Kidney tubule cell (primary cell): Measurements from ENCODE around the gene CDON.
A peak's percentile ranks its signal among the peaks of the same experiment; 100 is the strongest.
"Not testable (repeated sequence)": the region's sequence is repeated elsewhere in the genome, so short reads cannot be mapped to it uniquely, and the experiment has no call there.

Experiments
- DNase-seq: peaks from one replicate; pipeline ENCODE4 v3.0.0-alpha.2; 2018; ENCODE audit warnings: low spot score

The CDON gene

DNA sequence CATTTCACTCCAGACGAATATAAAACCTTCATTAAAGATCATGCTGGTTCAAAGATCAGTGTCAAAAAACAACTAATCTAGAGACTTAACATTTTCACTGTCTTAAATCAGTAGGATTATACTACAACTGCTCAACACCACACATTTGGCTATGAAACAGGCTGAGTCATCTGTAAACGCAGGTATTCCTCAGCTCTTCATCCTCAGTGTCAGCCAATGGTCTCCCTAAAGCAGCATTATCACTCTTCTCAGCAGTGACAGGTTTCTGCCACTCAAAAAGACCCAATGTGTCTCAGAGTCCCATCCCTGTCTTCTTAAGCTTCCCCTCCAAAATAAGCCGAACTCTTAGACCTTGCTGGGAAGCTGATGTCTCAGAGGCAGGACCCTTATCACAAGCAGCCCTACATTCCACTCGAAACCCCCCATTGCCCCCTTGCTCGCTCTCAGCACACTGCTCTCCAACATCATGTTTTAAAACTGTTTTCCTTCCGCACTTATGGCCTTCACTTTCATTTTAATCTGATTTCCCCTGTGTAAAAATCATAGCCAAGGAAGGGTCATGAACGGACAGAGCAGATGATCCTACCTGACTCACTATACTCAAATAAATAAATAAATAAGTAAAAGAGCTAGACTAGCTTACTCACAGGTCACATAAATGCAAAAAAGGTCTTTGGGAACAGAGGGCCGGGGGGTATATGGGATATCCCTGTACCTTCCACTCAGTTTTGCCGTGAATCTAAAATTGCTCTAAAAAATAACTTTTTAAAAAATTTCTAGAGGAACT lies 23.0 kb downstream of the CDON start:
- peak; percentile 3 for DNase-seq

DNA sequence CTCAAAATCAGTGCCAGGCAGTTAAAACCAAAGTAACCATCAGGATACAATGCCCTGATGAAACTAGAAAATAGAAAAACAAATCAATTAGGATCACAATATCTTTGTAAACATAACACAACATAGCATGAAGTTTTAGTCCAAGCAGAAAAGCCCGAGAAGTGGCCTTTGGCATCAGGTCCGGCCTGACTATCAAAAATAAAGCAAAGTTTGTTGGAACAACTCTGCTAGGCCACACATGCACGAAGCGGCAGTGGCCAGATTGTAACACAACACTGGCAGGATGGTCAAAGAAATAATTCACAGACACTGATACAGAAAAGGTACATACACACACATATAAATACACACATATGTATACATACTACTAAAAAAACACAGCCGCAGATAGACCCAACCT lies 26.9 kb downstream of the CDON start:
- DNase-seq = no peak

DNA sequence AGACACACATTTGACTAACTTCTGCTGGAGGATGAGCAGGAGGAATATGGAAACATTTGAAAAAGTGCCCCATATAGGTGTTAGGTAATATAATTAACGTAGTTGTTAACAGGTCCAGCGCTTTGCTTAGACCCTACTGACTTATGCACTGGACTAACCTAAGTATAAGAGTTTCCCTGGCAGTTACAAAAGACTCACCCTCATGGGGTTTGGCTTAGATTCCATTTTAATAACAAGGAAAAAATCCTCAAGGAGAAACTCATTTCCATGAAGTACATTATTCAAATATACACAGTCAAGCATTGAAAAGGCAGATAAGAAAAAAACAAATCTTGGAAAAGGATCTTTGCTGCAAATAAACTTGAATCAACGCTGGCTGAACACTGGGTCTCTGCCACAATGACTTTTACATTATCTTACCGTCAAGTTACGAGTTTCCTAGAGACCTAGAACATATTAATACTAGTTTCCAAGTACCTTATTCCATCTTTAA lies 27.7 kb downstream of the CDON start:
- no peak for DNase-seq

DNA sequence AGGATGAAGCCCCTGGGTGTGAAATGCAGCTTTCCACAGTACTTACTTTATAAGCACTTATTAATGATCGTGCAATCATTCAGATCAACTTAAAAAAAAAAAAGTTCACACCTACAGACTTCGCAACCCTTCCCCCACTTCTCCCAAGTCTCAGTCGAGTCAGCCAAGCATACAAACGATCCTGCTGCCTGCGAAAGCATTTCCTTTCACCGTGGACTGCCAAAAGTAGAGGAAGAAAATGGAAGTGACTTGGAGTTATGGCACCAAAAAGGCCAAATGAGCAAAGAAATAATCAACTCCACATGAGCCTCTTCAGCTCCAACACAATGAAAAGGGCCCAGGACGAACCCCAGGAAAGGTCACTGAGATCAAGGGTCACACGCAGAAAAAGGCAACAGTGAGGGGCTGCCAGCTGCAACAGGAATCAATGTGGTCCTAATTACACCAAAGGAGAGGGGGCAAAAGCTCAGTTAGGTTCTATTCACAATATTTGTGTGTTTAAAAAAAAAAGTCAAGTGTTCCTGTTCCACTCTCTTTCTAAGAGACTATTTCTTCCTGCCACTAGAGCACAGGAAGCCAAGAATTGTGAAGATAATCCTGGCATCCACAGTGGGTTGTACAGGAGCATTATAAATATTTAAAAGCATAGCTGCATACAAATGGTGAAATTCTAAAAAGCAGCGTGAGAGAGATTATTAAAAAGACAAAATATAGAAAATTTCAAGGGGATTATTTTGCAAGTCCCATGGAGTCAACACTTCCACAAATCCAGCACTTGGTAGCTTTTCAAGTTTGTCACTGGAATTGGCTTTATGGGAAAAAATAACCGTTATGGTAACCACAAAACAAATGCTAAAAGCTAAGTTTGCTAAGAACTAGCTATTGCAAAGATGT lies 28.4 kb downstream of the CDON start:
- no peak for DNase-seq

DNA sequence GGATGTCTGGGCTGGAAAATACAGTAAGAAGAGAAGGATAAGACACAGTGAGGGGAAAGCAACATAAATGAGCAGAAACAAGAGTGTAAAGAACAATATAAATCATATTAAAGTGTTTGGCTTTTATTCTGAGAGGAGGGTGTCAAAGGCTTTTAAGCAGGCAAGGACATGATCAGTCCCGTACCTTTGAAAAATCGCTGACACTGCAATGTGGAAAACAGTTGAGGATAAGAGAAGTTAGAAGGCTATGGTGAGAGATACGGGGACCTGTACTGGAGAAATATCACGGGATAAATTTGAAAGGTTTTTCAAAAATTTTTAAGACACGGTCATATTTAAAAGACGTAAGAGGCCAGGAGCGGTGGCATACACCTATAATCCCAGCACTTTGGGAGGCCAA lies 30.3 kb downstream of the CDON start:
- no peak for DNase-seq

DNA sequence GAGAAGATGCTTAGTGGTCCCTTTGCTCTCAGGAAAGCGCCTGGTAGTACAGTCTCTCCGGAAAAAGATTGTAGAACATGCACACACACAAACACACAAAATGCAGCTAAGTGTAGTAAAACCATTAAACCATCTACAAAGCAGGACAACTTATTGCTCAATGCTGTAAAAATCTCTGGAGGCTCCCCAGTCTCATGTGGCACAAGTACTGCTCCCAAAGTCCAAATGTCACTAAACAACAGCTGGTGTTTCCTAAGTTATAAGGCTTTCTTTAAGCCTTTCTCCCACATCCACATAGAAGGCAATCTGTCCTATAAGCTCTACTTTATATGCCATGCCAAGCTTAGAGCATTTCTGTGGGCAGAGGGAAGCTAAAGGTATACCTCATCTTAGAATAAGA lies 32.9 kb downstream of the CDON start:
- DNase-seq = no peak

DNA sequence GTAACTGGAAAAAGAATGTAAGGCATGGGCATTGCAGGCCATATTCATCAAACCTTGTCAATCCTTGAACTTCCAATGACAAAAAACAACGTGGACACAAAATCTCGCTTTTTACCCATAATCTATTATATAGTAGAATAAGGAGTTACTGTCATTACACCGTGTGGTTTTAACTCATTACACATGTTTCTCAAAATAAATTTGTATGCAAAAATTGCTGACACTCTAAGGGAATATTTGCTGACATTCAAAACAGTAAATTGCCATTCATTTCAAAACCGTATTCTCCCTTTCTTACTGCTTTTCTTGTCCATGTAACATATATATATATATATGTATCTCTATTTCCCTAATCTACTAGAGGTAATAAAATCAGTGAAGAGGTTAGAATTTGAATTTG lies 33.4 kb downstream of the CDON start:
- no peak for DNase-seq

DNA sequence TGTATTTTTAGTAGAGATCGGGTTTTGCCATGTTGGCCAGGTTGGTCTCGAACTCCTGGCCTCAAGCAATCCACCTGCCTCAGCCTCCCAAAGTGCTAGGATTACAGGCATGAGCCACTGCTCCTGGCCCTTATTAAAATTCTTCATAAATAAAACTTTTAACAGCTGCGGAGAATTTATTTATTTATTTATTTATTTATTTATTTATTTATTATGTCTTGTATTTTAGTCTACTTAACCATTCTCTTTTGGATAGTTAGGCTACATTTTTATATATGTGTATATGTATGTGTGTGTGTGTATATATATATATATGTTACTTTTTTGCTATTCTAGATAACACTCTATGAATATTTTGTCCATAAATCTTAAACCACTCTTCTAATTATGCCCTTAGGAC lies 34.1 kb downstream of the CDON start:
- DNase-seq = not testable (repeated sequence)

DNA sequence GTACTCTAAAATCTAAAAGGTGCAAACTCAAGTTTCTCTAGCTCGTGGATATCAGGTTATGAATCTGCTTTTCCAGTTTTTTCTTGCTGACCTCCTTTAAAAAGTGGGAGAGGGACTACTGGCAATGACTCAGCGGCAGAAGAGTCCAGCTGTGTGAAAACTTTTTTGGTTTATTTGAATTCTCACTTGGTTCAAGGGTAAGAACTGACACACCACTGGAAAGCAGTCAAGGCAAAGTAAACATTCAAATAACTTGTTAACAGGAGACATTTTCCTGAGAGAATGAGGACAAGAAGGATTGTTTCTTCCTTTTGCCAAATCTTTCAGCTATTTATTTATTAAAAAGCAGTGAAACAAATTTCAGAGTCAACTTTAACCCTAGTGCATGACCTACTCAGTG lies 36.1 kb downstream of the CDON start:
- DNase-seq = no peak

DNA sequence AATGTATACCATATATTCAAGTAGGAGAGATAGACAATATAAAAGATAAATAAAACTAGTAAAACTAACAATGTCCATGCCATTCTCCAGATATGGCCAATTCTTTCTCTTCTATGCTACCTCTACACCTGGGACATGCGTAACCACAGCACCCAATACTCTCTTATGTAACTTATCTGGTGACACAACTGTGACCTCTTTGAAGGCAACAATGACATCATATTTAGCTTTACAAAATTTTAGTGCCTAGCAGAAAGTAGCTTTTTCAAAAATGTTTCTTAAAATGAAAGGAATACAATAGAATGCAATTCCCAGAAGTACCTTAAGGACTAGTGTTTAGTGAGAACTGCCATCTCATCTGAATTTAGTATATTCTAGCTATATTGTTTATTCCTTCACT lies 36.8 kb downstream of the CDON start:
- no peak for DNase-seq

DNA sequence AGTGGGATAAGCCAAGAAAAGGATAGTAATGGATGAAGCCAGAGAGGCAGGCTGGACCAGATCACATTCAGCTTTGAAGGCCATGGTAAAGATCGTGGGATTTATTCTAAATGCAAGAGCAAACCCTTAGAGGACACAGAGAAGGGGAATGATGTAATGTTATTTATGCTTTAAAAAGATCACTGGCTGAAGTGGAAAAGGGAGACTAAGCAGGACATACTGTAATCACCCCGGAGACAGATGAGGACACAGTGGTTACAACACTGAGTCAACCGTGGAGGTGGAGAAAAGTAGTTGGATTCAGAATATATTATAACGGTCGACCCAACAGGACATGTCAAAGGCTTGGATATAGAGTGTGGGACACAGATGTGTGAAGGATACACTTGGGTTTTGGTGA lies 38.5 kb downstream of the CDON start:
- DNase-seq = no peak

DNA sequence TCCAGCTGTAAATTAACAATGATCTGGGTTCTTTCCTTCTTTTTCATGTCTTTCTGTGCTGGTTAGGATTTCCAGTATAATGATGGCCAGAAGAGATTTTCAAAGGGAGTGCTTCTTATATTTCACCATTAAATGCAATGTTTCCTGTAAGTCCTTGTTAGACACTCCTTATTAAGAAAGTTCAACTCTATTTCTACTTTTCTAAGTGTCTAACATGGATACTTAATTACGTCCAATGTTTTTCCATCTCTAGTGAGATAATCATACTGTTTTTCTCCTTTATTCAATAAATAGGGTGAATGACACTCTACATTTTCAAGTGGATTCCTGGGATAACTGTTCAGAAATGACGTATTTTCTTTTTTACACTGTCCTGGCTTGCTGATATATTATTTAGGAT lies 49.8 kb downstream of the CDON start:
- no peak for DNase-seq

DNA sequence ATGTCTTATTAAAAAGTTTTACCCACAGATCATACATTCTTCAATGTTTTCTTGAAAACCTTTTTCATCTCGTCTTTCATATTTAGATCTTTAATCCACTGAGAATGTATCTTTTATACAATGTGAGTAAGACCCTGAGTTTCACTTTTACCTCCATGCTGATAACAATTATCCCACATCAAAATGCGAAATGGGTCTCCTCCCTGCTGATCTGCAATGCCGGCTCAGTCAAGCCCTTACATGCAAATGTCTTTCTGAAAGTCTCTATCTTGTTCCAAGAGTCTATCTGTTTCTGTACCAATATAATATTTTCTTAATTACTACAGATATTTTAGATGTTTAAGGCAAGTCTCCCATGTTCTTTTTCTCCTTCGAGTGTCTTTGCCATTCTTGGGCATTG lies 50.9 kb downstream of the CDON start:
- no peak for DNase-seq

DNA sequence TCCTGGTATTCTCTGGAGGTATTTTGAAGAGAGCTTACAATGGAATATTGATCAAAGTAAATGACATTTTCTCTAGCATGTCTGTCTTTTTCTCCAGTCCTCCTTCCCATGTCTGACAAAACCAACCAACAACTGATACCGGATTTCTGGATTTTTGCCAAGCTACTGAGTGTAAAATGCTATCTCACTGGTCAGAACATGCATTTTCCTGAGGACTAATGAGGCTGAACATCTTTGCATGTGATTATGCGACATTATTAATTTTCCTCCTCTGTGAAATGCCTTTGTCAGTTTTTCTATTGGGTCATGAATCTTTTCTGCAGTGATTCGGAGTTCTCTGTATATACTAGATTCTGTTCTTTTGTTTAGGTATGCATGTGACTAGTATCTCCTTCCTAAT lies 51.4 kb downstream of the CDON start:
- DNase-seq = no peak

DNA sequence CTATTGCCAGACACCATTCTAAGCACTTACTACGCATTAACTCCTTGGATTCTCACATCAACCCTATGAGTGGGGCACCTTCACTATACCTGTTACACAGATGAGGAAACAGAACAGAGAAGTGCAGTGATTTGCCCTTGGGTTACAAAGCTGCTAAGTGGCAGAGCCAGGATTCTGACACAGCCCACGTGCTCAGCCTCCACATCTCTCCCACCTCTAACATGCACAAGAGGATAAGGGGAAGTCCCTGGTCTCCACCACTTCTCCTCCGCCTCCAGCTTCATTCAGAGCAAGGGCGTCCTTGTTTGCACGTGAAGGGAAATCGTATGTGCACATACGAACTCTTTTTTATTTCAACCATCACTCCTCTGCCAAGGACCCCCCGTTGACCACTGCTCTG lies 53.7 kb downstream of the CDON start:
- no peak for DNase-seq

DNA sequence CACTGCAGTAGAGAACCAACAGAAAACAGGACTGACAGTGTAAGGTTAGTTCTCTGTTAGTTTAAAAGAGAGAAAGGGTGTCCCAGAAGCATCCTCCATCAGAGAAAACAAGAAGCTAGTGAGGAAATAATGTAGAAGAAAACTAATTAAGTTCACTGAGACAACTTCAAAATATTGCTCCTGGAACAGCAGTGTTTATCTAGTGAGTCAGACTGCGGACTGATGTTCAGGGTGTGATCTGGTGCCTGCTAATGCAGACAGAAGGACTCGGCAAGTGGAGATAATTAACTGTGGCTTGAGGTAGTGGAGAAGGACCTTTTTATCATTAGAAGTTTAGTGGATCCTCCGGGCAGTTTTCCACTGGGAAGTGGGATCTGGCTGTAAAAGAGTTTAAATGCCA lies 55.4 kb downstream of the CDON start:
- peak; percentile 50 for DNase-seq

DNA sequence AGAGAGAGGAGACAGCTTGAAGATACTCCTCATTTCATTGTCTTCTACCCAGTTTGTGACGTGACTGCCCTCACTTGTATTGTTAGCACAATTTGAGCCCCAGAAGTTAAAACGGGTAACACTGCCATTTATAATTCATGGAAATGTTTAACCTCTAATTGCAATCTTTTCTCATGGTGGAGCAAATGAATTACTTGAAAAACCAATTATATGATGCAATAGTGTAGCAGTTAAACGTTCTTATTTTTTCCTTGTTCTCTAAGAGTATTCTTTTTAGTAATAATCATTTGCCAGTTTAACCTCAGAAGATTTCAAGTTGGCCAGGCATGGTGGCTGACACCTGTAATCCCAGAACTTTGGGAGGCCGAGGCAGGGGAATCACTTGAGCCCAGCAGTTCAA lies 56.6 kb downstream of the CDON start:
- DNase-seq = no peak

DNA sequence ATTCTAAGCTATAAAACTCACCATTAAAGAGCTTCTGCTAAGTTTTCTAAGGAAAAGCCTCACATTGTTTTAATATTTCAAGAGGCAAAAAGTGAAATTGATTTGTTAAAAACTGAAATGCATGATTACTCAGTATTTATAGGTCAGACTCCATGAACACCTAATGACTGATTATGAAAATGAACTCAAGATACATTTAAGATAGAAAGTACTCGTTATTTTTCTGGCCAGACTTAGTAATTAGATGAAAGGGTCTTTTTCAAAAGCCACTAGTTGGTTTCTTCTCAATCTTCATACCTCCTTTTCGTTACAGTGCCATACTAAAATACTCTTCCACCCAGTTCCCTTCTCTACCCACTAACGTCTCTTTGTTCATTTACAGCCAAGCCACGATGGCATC lies 60.5 kb downstream of the CDON start:
- DNase-seq = no peak

DNA sequence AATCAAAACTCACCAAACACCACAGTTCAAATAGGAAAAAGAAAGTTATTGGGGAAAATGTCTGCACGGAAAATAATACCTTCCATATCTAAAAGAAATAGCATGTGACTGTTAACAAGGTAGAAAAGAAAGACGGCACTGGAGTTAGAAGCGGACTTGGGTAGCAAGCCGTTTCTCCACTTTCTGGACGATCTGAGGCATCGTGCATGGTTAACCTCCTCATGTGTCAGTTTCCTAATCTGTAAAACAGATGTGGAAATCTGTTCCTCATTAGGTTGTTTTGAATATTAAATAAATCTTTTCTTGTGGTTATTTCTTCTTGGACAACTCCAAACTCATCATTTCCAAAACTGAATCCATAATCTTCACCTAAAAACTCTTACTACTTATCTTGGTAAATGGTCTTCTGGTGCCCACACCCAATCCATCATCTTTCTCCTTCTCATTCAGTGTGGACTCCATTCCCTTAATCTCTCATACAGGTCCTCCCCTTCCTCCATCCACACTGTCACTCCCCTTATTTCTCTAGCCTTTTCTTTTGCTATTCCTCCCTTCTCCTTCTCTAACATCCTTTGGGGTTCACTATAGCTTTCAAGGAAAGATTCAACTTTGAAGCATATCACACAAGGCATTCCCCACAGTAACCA lies 63.3 kb downstream of the CDON start:
- DNase-seq = no peak

DNA sequence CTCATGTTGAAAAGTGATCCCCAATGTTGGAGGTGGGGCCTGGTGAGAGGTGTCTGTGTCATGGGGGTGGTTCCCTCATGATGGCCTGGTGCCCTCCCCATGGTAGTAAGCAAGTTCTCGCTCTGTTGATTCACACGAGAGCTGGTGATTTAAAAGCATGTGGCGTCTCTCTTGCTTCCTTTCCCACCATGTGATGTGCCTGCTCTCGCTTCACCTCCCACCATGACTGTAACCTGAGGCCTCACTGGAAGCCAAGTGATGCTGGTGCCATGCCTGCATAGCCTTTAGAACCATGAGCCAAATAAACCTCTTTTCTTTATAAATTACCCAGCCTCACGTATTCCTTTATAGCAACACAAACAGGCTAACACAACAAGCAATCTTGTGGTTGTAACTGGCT lies 64.4 kb downstream of the CDON start:
- DNase-seq = no peak

DNA sequence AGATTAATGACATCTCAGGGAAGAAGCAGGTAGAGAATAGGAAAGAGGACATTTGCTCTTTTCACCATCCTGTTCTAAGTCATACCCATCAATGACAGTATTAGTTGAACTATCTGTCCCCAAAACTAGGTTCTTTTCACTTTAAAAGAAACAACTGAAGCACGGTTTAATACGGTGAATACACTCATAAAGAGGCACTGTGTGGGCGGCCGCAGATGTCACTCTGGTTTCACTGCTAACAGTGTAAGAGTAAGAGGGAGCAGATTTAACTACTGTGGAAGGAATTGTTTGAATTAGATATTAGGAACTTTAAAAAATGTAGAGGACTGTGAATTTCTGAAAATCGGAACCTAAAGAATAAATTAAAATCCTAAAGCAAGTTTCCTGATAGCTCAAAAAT lies 67.4 kb downstream of the CDON start:
- no peak for DNase-seq

DNA sequence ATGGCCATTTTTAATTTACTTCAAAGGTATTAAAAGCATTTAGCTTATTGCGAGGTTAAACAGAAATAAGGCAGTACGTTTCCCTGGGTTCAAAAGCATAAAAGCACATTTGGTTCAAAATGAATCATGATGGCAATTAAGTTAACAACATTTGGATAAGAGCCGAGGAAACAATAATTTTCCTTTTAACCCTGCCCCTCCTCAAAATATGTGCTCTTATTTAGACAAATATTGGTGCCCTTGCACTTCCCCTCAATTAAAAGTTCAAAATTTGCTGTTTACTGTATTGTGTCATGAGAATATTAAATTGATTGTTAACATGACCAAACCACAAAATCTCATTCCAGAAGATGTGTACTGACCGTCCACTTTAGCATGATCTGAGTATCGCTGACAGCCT lies 68.2 kb downstream of the CDON start:
- DNase-seq = no peak

DNA sequence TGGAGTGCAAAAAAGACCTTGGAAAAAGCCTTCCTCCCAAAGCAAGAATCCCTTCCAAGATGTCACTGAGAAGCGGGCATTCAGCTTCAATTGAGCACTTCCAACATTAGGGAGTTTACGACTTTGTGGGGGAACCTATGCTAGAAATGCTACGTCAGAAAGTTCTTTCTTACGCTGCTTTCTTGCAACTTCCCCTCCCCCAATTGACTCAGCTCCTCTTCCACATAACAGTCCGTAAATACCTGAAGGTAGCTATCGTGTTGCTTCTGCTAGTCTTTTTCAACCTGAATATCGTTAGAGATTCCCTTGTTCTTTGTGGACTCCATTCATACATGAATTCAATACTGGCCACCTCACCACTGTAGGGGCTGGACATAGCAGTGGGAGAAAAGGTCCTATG lies 69.8 kb downstream of the CDON start:
- no peak for DNase-seq
